Lower lobe of right lung (tissue), 2 donors: Measurements from ENCODE around the gene NUDT12. TPM values are rescaled to one million over a fixed set of nuclear protein-coding genes. Genes with fewer than 3 reads are reported as not detected.

ENCODE experiments used
- ATAC-seq, 2 donors: fragments of 200-7000 bp; cut with Tn5 transposase; one replicate each; pipeline ENCODE4 v1.9.1; 2020 to 2022; ENCODE audit warnings: mild to moderate bottlenecking in 2 of 2, moderate library complexity in 2 of 2
- DNase-seq: peaks from one replicate; pipeline ENCODE4 v3.0.0-alpha.2; 2020
- H3K27ac ChIP-seq: fragments of 200-600 bp; one replicate; pipeline ENCODE4 v1.8.0; 2022
- H3K27me3 ChIP-seq: fragments of 200-600 bp; one replicate; pipeline ENCODE4 v1.8.0; 2022; ENCODE audit warnings: low read depth
- H3K36me3 ChIP-seq: fragments of 200-600 bp; one replicate; pipeline ENCODE4 v1.8.0; 2022; ENCODE audit warnings: mild to moderate bottlenecking
- H3K4me1 ChIP-seq: fragments of 200-600 bp; one replicate; pipeline ENCODE4 v1.8.0; 2022
- H3K4me3 ChIP-seq: fragments of 200-600 bp; one replicate; pipeline ENCODE4 v1.8.0; 2022; ENCODE audit warnings: mild to moderate bottlenecking
- H3K9me3 ChIP-seq: fragments of 200-600 bp; one replicate; pipeline ENCODE4 v1.8.0; 2022
- CTCF ChIP-seq: fragments of 200-600 bp; IDR thresholded peaks from one replicate; pipeline ENCODE4 v1.8.0; 2022; ENCODE audit warnings: antibody characterized with exemption, mild to moderate bottlenecking
- intact Hi-C: fragments of 100-400 bp; cut with DNase I; formaldehyde crosslinking; loops from one replicate; pipeline ENCODE4 v1.11.0; 2022
- total RNA-seq: library from RNA; stranded (reverse); fragmentation: NEBNext Ultra II Directional; extraction: Animal tissue kit (Norgen Biotek cat#: 25700); gene quantifications from one replicate; pipeline ENCODE4 v1.2.1, GENCODE V29; 2021
- donor health status: DM: no; HTN: yes; CAD: no; lungs with severe emphysema.

Gene NUDT12
- total RNA-seq, 1 donor from 2014 or later = 11.8 TPM

DNA sequence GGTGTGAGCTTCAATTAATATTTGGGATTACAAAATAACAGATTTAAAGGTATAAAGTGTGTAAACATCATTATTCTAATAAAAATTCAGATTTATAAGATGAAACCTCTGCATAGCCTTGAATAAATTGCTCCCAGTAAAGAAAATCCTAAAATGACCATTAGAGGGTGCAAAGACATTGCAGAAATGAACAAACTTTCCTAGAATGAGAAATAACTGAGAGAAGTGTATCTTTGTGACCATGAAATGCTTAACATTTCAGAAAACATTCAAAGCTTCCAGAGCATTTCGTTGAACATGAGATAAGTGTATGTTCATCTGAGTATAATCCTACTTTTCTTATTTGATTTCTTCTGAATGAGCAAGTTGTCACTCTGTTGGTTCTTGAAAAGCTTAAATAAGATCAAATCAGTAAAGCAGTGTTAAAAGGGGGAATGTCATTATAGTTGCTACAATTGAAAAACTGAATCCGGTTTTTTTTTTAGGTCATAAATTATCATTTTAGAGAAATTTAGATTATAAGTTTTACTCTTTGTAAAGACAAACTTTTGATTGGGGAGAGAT, 24.7 kb upstream of the NUDT12 start:
- H3K4me3 ChIP-seq = no peak overlapping the region
- no peaks in the 10 kb centered on the region for H3K9me3 ChIP-seq
- H3K27ac ChIP-seq = no peak overlapping the region
- intact Hi-C loops = loop anchor here (10.0 kb wide), 1 partner anchor 578 kb away; no protein-coding TSS in a partner anchor
- H3K27me3 ChIP-seq = no peaks in the 10 kb centered on the region
- DNase-seq (no peak), ATAC-seq (no peak)
- no peaks in the 10 kb centered on the region for H3K36me3 ChIP-seq
- H3K4me1 ChIP-seq = no peaks in the 10 kb centered on the region
- peak; percentile 37 for TF ChIP-seq CTCF

DNA sequence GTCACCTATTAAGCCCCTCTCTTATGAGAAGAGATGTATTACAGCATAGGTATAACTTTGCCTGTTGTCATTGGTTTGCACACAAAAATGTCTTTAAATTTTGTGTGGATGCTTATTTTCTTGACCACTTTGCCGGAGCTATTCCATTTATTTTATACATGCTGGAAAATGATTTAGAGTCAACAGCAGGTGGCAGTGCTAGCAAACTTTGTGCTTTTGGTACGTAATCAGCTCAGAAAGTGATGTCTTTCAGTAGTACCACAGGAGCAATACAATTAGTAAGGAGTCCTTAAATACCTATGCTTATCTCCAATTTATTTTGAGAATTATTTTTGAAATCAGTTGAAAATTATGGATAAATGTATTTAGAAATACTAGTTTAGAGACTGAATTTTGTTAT, 19.8 kb upstream of the NUDT12 start:
- no peaks in the 10 kb centered on the region for H3K4me1 ChIP-seq
- intact Hi-C loops = loop anchor here (10.0 kb wide), 1 partner anchor 582 kb away; no protein-coding TSS in a partner anchor
- ATAC-seq = no peak
- no peak for DNase-seq
- no peaks in the 10 kb centered on the region for H3K27me3 ChIP-seq
- H3K36me3 ChIP-seq = no peaks in the 10 kb centered on the region
- peak; percentile 41 for TF ChIP-seq CTCF
- H3K9me3 ChIP-seq = no peaks in the 10 kb centered on the region
- H3K27ac ChIP-seq = no peak overlapping the region
- H3K4me3 ChIP-seq = no peak overlapping the region

- intact Hi-C loops = no loop called here
- H3K4me3 ChIP-seq = no peak overlapping the region
- no peak for ATAC-seq
These were observed 10.8 kb upstream of the NUDT12 start for GRCh38 chr5:103573411-103573810.

GRCh38 chr5:103572454-103572853, 9.9 kb upstream of the NUDT12 start:
- TF ChIP-seq CTCF = no peak
- Histone ChIP-seq H3K9me3 (no peaks in the 10 kb centered on the region), H3K4me1 (no peaks in the 10 kb centered on the region), H3K4me3 (no peak overlapping the region), H3K27ac (no peak overlapping the region), H3K36me3 (no peaks in the 10 kb centered on the region), H3K27me3 (no peaks in the 10 kb centered on the region)
- no peak for DNase-seq
- intact Hi-C loops = no loop called here
- no peak for ATAC-seq

More at GRCh38 chr5:103573411-103573810, 10.8 kb upstream of the NUDT12 start:
- no peak for DNase-seq
- Histone ChIP-seq H3K36me3 (no peaks in the 10 kb centered on the region), H3K9me3 (no peaks in the 10 kb centered on the region), H3K4me1 (no peaks in the 10 kb centered on the region), H3K27ac (no peak overlapping the region), H3K27me3 (no peaks in the 10 kb centered on the region)
- TF ChIP-seq CTCF = no peak

GRCh38 chr5:103571730-103572129, 9.1 kb upstream of the NUDT12 start:
- Histone ChIP-seq H3K27ac (no peak overlapping the region), H3K27me3 (no peaks in the 10 kb centered on the region), H3K4me3 (no peak overlapping the region), H3K36me3 (no peaks in the 10 kb centered on the region), H3K4me1 (no peaks in the 10 kb centered on the region), H3K9me3 (no peaks in the 10 kb centered on the region)
- no peak for TF ChIP-seq CTCF
- intact Hi-C loops = no loop called here
- no peak for DNase-seq
- ATAC-seq = no peak
